HG03095 (cell line): ENCODE data around the gene STK17B.
"Not testable (repeated sequence)": the region's sequence is repeated elsewhere in the genome, so short reads cannot be mapped to it uniquely, and the experiment has no call there.

ENCODE experiments used
- ATAC-seq: cut with Tn5 transposase; IDR thresholded peaks from one replicate; pipeline ENCODE4 v1.9.1; 2021; ENCODE audit warnings: moderate library complexity; ENCODE audit not compliant: unreplicated experiment

The STK17B gene

DNA sequence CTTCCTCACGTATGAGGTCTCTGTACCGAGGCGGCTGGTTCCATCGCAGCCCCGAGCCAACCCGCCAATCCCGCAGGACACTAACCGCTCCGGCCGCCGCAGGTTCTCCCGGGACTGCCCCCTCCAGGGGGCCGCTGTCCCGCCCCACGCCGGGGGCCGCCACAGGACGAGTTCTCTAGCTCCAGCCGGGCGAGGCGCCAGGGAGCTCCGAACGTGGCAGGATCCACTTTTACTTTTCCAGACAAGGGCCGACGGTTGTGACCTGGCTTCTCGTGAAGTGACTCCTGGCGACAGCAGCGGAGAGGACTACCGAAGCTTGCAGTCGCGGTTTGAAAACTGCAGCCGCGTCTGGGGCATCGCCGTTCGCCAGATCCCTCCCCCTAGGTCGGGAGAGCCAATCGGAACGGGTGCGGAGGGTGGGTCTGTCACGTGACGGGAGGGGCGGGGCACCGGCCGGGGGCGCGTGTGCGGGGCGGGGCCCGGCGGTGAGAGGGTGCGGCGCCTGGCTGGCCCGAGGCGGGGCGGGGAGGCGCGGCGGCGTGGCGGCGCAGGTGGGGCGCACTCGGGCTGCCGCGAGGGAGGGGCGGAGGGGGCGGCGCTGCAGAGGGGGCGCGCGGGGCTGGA lies at the start of gene STK17B:
TSS of gene STK17B (minus strand) at position 331 of the 624 bp plus-strand sequence. CDS start 8,195 bp downstream, outside the sequence.
- ATAC-seq, result peak; percentile 50

DNA sequence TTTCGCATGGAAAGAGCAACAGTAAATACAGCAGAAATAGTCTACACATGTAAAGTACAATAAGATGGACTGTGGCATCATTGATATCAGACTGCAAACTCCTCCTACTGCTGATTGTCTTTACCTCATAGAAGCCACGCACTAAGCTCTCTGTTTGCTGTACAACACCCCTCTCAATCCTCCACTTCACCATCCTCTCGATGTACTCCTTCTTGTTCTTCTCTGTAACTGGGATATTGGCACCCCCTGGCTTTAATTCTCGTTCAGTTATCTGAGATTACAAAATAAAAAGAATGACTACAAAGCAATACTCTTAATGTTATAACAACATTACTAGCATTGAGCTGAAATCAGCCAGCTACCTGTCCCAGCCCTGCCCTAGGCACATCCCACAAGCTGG lies 49.3 kb upstream of the STK17B start:
- ATAC-seq, result no peak

DNA sequence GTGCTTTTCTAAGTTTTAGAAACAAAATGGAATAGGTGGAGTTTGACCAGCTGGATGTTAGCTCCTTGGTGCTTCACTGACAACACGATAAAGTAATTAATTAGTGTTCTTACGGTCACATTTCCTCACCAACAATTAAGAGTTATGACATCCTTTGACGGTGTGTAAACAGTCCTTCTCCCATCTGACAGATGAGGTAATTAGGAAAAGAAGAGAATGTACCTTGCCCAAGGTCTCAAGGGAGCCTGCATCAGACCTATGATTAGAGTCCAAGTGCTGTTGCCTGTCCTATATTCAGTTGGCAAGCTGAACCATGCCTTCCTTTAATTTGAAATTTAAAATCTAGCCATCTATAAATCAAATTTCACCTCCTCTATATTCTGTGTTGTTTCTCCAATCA lies 48.3 kb upstream of the STK17B start:
- ATAC-seq, result no peak

- no peak for ATAC-seq
Measured at GRCh38 chr2:196218106-196218505, 46.7 kb upstream of the STK17B start.

DNA sequence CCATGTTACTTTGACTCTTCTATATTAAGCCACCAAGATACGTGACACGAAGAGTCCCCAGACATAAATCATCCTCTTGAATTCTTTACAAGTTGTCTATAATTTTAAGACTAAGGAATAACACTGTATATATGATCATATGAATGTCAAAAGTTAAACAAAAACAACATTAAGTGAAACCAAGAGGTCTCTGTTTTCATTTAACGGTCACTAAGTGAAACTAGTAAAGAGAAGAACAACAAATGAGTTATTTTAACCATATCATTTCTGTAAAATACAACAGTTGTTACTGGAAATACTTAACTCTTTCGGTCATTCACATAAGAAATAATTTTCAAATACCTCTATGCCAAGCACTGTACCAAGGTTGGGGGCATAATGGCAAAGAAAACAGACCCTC lies 45.7 kb upstream of the STK17B start:
- no peak for ATAC-seq

DNA sequence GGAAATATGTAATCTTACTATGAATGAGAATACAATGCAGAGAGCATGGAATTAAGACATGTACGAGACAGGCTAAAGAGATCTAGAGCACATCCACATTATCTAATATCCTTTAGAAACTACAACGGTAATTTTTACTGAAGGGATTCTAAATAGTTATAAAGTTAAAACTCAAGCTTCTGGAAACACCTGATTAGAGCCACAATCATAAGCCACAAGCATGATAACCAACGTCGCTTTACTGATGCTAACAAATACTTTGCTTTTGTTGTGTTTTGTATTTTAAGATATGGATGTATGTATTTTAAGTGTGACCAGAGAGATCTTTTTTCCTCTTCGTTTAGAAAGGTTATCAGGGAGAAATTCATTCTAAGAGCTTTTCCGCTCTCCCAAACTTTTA lies 44.0 kb upstream of the STK17B start:
- ATAC-seq, result no peak

DNA sequence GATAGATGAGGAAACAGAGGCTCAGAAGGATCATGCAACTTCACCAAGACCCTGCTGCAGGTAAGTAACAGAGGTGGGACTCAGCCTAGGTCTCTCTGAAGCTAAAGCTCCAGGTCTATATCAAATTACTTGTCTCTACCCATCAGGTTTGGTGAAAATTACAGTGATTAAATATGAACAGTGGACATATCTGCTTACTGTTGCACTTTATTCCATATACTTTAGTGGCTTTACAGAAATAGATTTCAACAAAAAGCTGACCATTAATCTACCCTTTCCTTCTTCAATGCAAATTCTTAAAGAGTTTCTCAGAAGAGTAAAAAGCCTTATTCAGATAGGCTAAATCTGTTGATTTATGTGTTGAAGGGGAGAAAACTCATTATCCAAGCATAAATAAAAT lies 42.8 kb upstream of the STK17B start:
- no peak for ATAC-seq

DNA sequence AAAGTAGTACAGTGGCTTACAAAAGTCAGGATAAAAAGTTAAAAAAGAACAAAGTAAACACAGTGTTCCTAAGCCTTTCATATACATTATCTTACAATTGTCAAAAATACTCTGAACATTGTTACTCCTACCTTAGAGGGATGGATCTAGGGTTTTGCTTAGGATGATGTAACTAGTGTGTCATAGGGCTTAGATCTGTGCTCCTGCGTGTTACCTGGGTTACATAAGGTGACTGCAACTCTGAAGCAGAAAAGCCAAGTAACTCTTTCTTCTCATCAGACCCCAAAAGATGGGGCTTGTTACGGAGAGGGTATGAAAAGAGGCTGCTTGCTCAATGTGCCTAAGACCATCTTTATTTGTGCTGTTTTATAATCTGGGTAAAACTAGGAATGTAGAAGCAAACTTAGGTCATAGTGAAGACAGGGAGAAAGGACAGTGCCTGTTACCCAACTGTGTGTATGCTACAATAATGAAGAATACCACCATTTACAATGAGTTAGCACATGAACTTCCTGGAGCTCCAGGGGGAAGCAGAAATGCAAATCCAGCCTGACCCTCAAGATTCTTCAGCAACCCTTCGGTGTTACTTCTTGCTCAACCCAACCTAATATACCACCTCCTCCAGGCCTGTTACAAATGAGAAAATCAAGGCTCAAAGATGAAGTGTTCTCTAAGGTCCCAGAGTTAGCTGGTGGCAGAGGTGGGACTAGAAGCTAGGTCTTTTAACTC lies 42.0 kb upstream of the STK17B start:
- ATAC-seq, result no peak

- ATAC-seq, result no peak
Measured at GRCh38 chr2:196208915-196209314, 37.5 kb upstream of the STK17B start.

DNA sequence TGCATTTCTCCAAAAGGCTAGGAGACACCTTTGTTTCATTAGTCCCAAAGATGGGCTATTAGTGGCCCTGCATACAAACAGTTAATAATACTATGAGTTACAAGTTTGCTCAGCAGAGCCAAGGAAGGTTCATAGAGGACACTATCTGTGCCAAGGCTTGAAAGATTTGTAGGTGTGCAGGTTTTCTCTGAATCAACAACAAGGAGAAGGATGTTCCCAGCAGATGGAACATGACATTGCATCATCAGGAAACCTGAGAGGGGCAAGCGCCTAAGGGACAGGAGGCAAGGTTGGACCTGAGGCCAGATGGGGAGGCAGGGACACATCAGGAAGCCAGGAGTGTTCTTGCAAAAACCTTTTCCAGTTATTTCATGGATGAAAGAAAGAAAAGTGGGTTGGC lies 35.4 kb upstream of the STK17B start:
- ATAC-seq, result no peak

DNA sequence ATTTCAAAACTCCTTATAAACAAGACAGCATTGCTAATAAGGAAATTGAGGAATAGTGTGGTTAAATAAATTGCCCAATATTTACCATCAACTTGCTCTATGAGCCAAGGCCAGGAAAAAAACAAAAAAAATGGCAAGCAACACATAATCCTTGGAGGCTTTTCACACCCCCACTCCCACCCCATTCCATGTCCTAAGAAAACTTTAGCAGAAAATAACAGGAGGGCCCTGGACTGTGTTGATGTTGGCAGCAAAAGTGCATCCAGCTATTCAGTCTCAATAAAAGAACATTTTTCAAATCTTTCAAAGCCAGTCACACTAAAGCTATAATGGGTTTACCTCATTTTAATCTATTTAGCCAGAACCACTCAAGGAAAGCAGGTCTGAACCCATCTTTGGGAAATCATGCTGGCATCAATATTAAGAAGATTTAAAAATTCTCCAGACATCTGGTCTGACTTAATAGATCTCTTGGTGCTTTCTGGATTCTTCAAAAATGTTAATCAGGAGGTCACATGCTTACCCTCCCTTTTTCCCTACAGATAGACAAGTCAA lies 34.6 kb upstream of the STK17B start:
- no peak for ATAC-seq

- ATAC-seq, result no peak
Measured at GRCh38 chr2:196205011-196205766, 33.8 kb upstream of the STK17B start.

- ATAC-seq, result no peak
Measured at GRCh38 chr2:196201229-196202009, 30.0 kb upstream of the STK17B start.

DNA sequence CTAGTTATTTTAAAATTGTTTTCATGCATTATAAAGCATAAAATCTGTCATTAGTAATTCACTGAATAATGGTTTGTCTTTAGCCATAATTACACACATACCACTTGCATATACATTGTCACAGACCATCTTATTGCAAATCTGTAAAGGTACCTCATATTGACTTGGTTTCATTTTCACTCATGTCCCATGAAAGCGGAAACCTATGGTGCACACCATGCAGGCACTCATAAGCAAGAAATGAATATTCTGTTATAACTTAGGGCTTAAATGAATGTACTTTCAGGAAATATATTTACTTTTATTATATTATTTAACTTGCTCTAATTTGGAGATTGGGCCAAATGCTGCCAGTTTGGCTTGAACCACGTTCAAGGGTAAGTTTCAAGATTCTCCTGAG lies 29.2 kb upstream of the STK17B start:
- ATAC-seq, result peak; percentile 99

GRCh38 chr2:196195758-196196157 lies 24.4 kb upstream of the STK17B start:
- no peak for ATAC-seq

DNA sequence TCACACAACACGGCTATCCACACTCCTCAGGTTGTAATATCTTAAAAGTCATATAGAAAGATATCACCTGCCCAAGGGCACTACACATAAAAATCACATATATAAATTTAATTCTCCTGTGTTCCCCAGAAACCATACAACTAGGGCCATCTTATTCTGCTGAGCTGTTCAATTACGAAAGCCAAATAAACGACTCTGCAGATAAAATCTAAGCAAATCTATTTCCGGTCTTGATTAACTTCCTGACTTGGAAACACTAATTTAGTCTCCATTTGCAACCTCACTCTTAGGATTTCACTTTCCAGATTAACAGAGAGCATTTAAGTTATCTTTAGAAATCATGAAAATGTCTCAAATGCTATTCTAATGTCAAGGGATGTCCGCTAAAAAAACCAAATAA lies 23.9 kb upstream of the STK17B start:
- ATAC-seq, result no peak

GRCh38 chr2:196191541-196191940 lies 20.2 kb upstream of the STK17B start:
- ATAC-seq, result no peak

DNA sequence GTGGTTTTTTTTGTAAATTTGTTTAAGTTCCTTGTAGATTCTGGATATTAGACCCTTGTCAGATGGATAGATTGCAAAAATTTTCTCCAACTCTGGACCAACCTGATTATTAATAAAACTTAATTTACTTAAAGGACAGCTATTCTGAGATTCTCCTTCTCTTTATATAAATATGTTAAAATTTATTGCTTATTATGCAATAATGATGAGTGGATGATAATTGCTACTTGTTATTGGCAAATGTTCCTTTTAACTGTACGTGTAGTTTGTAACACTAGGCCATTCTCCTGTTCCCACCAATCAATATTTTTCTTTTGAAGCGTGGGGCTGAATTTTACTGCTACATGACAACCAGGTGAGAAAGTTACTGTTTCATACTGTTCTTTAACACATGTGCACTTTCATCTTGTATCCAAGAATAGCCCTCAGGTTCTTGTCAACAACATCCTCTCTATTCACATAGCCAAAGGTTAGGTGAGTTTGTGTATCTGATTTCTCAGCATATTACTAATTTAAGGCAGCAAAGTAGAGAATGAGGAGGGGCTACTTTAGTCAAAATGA lies 16.6 kb upstream of the STK17B start:
- no peak for ATAC-seq

DNA sequence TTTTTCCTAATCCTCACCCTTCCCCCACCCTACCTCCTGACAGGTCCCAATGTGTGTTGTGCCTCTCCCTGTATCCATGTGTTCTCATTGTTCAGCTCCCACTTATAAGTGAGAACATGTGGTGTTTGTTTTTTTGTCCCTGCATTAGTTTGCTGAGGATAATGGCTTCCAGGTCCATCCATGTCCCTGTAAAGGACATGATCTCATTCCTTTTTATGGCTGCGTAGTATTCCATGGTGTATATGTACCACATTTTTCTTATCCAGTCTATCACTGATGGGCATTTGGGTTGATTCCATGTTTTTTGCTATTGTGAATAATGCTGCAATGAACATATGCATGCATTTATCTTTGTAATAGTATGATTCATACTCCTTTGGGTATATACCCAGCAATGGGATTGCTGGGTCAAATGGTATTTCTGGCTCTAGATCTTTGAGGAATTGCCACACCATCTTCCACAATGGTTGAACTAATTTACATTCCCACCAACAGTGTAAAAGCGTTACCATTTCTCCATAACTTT lies 15.9 kb upstream of the STK17B start:
- ATAC-seq, result not testable (repeated sequence)

GRCh38 chr2:196186266-196186980 lies 15.0 kb upstream of the STK17B start:
- ATAC-seq, result no peak
